AG04450 (cell line): Measurements from ENCODE around the gene KDM3B. TPM values are rescaled to one million over a fixed set of nuclear protein-coding genes. Genes with fewer than 3 reads are reported as not detected.

Experiments used
- CTCF ChIA-PET: fragments of 300-600, 350-600 bp; formaldehyde crosslinking; extraction: SDS; loops from one replicate; lab custom pipeline; 2022; ENCODE audit warnings: antibody characterized with exemption, inconsistent platforms; lab: Charles Lee
- POLR2A ChIA-PET: fragments of 350-600 bp; formaldehyde crosslinking; extraction: SDS; loops from one replicate; lab custom pipeline; 2021; ENCODE audit warnings: antibody characterized with exemption, inconsistent platforms; lab: Yijun Ruan, JAX
- DNase-seq: peaks from one replicate; pipeline ENCODE4 v3.0.0-alpha.2; 2011; ENCODE audit warnings: low read depth, low spot score
- H3K27ac ChIP-seq: one replicate; pipeline ENCODE4 v1.5.1; 2012; ENCODE audit warnings: low read depth, low read length, control low read depth
- H3K27me3 ChIP-seq: one replicate; pipeline ENCODE4 v1.6.0; 2012; ENCODE audit warnings: low read length; ENCODE audit not compliant: control insufficient read depth, insufficient read depth
- H3K4me3 ChIP-seq: 2 replicates; pipeline ENCODE4 v1.5.1; 2011; ENCODE audit warnings: mild to moderate bottlenecking, low read depth, low read length, control low read depth
- H3K9me3 ChIP-seq: 2 replicates; pipeline ENCODE4 v1.5.1; 2012; ENCODE audit warnings: low read length; ENCODE audit not compliant: control insufficient read depth, insufficient read depth
- polyA plus RNA-seq: library from polyadenylated mRNA; depleted of rRNA; stranded (reverse); fragments of >200 nt; gene quantifications from 2 replicates; pipeline ENCODE4 v1.2.3, GENCODE V29; 2011
- TF ChIP-seq, protein P1 (sequence below): IDR thresholded peaks from 2 replicates; pipeline ENCODE4 v1.5.1; 2011; ENCODE audit warnings: low read depth, low read length, control low read depth, inconsistent platforms

KDM3B gene
- polyA plus RNA-seq, 1 experiment, result 32.7 TPM

DNA sequence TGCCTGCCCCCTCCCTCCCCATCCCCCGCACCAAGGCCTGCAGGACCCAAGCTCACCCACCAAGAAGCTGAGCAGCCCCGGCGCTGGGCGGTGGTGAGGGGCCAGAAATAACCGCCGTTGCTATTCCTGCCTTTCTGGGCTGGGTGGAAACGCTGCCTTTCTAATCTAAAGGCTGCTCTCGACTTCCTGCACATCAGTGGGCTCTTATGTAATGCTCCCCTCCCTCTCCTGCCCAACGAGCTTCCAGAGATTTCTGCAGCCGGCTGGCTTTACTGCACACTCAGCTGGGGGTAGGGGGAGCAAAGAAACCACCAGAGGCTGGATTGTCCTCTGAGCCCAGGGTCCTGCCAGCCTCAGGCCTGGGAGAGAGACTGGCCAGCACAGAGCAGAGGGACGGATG is 105.9 kb downstream of the KDM3B start:
- no peak for DNase-seq
- no peak overlapping the region for H3K4me3 ChIP-seq
- peaks cover 2% of the 10 kb centered on the region for H3K27me3 ChIP-seq
- ChIA-PET POLR2A (no interaction called here), CTCF (interaction anchor here (1.0 kb wide), 2 partner anchors 8 to 10 kb away, joined by 5 to 6 read pairs; no protein-coding TSS in a partner anchor)
- no peak overlapping the region for H3K27ac ChIP-seq
- TF ChIP-seq, protein P1, sequence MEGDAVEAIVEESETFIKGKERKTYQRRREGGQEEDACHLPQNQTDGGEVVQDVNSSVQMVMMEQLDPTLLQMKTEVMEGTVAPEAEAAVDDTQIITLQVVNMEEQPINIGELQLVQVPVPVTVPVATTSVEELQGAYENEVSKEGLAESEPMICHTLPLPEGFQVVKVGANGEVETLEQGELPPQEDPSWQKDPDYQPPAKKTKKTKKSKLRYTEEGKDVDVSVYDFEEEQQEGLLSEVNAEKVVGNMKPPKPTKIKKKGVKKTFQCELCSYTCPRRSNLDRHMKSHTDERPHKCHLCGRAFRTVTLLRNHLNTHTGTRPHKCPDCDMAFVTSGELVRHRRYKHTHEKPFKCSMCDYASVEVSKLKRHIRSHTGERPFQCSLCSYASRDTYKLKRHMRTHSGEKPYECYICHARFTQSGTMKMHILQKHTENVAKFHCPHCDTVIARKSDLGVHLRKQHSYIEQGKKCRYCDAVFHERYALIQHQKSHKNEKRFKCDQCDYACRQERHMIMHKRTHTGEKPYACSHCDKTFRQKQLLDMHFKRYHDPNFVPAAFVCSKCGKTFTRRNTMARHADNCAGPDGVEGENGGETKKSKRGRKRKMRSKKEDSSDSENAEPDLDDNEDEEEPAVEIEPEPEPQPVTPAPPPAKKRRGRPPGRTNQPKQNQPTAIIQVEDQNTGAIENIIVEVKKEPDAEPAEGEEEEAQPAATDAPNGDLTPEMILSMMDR, result no peak
- no peaks in the 10 kb centered on the region; the same call in 1 of the 2 replicates for H3K9me3 ChIP-seq

DNA sequence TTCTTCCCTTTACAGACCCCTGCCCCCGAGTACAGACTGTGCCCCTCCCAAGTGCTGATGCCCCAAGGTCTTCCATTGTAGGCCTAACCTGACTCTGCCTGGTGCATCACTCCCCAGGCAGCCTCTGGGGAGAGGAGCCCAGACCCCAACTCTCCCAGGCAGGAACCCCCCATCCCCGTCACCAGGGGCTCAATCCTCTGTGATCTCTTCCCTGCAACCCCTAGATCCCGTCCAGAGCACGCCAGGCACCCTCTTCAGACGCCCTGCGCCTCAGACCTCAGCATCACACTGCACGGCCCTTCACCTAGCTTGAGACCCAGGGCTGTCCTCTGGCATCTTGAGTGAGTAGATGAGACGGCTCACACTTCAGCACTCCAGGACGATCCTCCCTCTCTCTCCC is 106.4 kb downstream of the KDM3B start:
- CTCF ChIA-PET, result interaction anchor here (1.0 kb wide), 1 partner anchor 9 kb away, joined by 5 read pairs; no protein-coding TSS in a partner anchor
- TF ChIP-seq, protein P1, result no peak
- Histone ChIP-seq H3K27me3 (peaks cover 2% of the 10 kb centered on the region), H3K9me3 (no peaks in the 10 kb centered on the region; the same call in 1 of the 2 replicates), H3K4me3 (no peak overlapping the region), H3K27ac (no peak overlapping the region)
- POLR2A ChIA-PET, result no interaction called here
- no peak for DNase-seq

DNA sequence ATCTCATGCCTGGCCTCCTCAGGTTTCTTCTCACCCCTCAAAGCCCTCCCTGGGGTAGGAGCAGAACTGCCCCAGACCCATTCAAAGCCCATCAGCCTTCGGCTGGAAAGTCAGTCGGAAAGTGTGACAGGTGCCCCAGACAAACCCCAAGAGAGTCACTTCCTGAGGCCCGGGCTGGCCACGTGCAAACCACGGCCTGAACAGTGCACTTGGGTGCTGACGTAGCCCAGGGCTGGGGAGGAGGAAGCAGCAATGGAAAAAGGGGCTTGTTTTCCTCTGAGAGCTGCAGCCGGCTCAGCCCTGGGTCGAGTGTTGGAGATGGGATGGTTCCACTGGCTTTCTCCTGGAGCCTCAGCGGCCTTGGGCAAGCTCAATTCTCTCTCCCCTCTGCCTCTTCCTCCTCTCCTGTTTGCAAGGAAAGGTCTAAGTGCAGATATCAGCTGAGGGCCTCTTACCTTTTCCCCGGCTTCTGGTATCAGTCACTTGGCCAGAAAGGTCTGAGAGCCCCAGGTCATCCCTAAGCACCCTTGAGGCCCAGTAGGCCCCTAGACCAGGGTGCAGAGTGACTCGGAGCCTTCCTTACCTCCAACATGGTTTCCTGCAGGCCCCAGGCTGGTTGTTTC is 106.9 kb downstream of the KDM3B start:
- TF ChIP-seq, protein P1, result no peak
- Histone ChIP-seq H3K9me3 (no peaks in the 10 kb centered on the region; the same call in 1 of the 2 replicates), H3K27ac (no peak overlapping the region), H3K4me3 (no peak overlapping the region), H3K27me3 (peaks cover 2% of the 10 kb centered on the region)
- no peak for DNase-seq
- ChIA-PET CTCF (no interaction called here), POLR2A (no interaction called here)

DNA sequence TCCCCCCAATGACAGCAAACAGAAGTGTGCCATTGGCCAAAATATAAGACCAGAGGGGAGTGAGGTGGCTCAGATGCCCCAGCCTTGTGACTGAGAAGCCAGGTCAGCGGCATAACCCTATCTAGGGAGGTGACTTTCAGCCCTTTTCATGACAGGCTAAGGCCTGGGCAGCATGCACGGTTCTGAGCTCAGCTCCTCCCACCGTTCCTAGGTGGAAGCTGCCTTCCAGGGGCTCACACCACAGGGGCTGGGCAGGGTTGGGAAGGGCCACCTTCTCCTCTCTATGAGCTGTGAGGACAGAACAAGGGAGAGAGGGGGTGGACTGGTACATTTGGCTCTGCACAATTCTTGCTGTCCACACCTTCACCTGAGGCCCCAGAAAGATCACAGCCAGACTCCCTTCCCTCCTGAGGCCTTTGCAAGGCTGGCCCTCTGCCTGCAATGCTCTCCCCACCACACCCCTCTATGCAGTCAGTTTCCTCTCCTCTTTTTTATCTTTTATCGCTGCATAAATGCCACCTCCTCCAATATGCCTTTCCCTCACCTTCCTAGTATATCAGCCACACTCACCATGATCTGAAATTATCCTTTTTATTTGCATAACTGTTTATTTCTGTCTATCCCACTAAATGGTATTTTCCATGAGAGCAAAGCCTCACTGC is 107.7 kb downstream of the KDM3B start:
- Histone ChIP-seq H3K4me3 (no peak overlapping the region), H3K27me3 (peaks cover 2% of the 10 kb centered on the region), H3K27ac (no peak overlapping the region), H3K9me3 (no peaks in the 10 kb centered on the region; the same call in 1 of the 2 replicates)
- TF ChIP-seq, protein P1, result no peak
- no peak for DNase-seq
- ChIA-PET CTCF (interaction anchor here (1.9 to 3.6 kb wide), 2 partner anchors 10 to 44 kb away, joined by 6 to 28 read pairs; no protein-coding TSS in a partner anchor), POLR2A (interaction anchor here (0.5 kb wide), 1 partner anchor 26 kb away, joined by 9 read pairs; no protein-coding TSS in a partner anchor)
